NCI-H2196 treated with DMSO at 0.1 percent for 48 hours (cell line): Measurements from ENCODE around the gene SP140.
"Not testable (repeated sequence)": the region's sequence is repeated elsewhere in the genome, so short reads cannot be mapped to it uniquely, and the experiment has no call there.

Experiments used
- DNase-seq: peaks from one replicate; lab custom pipeline; 2025; ENCODE audit not compliant: unreplicated experiment; lab: John Stamatoyannopoulos, UW

SP140 gene

GRCh38 chr2:230224458-230224857, 1.1 kb upstream of the SP140 start:
- no peak for DNase-seq

DNA sequence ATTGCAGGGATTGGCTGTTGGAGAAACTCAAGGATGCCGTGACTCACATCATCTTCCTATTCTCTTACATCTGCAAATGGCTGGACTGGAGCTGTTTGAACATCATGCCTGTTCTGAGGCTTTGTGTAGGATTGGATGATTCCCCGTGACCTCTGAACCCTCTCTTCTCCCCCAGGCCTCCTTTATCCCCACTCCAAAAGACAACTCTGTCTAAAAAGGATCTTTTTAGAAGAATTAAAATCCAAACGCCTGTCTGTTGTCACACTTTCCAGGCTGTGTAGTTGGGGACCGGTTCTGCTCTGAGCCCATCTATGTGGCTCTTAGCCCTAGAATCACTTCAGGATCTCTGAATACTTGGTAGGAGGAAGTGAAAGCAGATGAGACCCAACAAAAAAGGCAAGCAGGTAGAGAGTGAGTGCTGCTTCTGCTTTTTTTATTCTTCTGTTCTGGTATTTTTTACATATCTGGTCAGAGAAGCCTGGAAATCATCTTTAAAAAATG, 565 bp downstream of the SP140 start:
- DNase-seq: no peak

DNA sequence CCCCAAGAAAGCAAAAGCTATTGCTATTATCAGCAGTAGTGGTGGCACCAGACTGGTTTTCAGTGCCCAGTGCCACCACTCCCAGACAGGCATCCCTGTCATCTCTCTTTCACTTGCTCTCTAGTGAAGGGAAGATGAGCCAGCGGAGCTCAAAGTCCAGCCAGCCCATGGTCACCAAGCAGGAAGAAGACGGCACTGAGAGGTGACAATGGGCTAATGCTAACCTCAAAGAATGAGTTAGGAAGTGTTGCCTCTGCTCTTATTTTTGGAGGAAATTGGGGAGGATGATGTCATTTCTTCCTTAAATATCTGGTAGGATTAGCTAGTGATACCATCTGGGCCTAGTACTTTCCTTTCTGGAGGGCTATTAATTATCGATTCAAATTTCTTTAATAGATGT, 1.7 kb downstream of the SP140 start:
- no peak for DNase-seq

- no peak for DNase-seq
These were observed 4.6 kb downstream of the SP140 start for GRCh38 chr2:230230087-230230486.

DNA sequence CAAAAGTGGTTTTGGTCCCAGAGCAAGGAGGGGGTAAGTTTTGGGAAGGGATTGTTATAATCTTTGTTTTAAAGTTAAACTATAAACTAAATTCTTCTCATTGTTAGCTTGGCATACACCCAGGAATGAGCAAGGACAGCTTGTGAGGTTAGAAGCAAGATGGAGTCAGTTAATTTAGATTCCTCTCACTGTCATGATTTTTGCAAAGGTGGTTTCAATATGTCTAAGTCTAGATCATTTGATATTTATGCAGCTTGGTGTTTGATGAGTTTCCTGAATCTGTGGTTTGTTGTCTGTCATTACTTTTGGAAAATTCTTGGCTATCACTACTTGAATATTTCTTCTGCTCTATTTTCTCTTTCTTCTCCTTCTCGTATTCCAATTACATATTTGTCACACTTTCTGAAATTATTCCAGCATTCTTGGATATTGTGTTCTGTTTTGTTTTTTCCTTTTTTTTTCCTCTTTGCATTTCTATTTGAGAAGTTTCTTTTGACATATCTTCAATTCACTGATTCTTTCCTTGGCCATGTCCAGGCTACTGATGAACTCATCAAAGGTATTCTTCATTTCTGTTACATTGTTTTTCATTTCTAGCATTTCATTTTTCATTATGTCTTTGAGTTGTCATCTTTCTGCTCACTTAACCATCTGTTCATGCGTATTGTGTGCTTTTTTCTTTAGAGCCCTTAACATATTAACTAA, 5.1 kb downstream of the SP140 start:
- DNase-seq: no peak

DNA sequence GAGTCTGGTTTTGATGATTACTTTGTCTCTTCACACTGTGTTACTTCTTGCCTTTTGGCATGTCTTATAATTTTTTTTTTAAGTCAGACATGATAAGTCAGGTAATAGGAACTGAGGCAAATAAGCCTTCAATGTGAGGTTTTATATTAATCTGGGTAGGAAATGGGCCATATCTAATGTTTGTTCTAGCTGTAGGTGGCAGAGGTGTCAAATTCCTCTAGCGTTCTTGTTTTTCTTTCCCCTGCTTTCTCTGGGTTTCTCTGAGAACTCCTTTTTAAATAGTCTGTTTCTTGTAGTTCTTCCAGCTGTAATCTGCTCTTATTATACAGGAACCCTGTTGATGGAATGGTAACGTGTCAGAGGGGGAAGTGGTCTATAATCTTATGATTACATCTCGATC, 5.7 kb downstream of the SP140 start:
- DNase-seq: no peak

DNA sequence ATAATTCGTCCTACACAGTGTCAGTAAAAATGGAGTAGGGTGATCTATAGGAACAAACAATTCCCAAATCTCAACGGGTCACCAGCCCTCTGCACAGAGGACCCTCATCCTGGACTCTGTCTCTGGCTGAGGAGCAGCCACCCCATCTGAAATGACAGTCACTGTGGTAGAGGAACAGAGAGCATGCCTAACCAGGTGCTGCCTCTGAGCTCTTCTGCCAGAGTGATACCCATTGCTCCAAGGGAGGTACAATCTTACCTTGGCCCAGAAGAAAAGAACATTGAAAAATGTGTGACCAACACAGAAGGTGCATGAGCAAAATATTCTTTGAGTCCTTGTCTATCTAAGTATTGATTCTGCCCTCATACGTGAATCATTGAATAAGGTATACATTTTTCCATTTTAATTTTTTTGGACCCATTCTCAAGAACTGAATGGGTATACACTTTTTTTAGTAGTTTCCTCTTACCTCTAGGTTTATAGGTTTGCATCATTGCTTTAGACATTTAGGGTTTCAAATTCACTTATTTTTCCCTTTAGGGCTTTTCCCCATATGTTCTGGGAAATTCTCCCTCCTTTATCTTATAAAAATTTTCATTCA, 8.7 kb downstream of the SP140 start:
- no peak for DNase-seq

- no peak for DNase-seq
These were observed 9.3 kb downstream of the SP140 start for GRCh38 chr2:230234845-230235244.

- DNase-seq: no peak
These were observed 18.7 kb downstream of the SP140 start for GRCh38 chr2:230244211-230244610.

DNA sequence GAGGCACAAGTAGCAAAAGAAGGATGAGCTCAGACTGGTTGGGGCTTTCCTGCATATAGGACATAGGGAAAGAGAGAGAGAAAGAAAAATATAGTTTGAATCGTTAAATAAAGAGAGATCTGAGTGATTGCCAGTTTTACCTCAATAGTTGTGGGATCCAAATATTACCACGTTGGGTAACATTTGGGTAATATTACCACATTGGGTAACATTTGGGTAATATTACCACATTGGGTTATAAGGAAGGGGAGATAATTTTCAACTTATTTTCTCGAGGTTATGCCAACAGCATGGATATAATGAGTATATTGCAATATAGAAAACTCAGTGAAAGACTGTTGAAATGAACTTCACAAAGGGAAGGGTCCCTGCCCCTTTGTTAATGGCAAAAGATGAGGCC, 20.7 kb downstream of the SP140 start:
- DNase-seq: no peak

GRCh38 chr2:230250231-230250630, 24.7 kb downstream of the SP140 start:
- DNase-seq: no peak

- DNase-seq: no peak
These were observed 28.8 kb downstream of the SP140 start for GRCh38 chr2:230254152-230254881.

GRCh38 chr2:230256733-230257332, 31.3 kb downstream of the SP140 start:
- no peak for DNase-seq

GRCh38 chr2:230258483-230258882, 32.9 kb downstream of the SP140 start:
- no peak for DNase-seq

DNA sequence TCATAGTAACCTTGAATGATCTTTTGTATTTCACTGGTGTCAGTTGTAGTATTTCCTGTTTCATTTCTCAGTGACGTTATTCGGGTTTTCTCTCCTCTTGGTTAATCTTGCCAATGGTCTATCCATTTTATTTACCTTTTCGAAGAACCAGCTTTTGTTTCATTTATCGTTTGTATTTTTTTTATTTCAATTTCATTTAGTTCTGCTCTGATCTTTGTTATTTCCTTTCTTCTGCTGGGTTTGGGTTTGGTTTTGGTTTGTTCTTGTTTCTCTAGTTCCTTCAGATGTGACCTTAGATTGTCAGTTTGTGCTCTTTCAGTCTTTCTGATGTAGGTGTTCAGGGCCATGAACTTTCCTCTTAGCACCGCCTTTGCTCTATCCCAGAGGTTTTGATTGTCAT, 36.7 kb downstream of the SP140 start:
- no peak for DNase-seq

DNA sequence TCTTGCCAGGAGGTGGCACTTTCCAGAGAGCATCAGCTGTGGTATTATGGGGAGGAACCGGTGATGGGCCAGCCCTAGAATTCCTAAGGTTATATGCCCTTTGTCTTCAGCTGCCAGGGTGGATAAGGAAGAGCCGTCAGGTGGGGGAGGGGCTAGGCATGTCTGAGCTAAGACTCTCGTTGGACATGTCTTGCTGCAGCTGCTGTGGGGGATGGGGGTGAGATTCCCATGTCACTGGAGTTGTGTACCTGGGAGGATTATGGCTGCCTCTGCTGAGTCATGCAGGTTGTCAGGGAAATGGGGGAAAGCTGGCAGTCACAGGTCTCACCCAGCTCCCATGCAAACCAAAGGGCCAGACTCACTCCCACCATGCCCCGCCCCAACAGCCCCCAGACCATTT, 39.4 kb downstream of the SP140 start:
- not testable (repeated sequence) for DNase-seq

DNA sequence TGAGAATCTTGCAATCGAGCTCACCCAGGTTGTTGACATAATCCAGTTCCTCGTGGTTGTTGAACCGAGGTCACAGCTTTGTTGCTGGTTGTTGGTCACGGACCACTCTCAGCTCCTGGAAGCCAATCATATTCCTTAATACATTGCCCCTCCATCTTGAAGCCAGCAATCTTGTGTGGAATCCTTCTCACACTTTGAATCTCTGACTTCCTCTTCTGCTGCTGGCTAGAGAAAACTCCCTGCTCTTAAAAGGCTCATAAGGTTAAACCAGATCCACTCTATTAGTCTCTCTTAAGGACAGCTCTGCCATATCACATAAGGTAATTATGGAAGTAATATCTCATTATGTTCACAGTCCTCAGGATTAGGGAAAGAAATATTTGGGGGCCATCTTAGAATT, 41.1 kb downstream of the SP140 start:
- DNase-seq: no peak

DNA sequence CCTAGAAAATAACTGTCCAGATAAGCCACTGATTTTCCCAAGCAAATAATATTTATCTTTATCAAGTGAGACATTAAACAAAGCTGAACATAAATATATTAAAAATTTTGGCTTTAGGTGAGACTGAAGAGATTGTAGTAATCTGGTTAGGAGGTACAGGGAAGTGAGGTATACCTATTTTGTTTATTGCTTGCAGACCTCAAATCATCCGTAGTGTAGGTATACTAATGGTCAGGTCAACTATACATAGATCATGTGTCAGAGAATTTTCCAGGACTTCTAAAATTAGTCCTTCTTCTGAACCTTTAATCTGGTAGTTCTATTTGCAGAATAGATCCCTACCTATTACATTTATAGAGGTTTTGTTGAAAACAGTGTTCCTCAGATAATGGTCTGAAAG, 41.5 kb downstream of the SP140 start:
- no peak for DNase-seq

DNA sequence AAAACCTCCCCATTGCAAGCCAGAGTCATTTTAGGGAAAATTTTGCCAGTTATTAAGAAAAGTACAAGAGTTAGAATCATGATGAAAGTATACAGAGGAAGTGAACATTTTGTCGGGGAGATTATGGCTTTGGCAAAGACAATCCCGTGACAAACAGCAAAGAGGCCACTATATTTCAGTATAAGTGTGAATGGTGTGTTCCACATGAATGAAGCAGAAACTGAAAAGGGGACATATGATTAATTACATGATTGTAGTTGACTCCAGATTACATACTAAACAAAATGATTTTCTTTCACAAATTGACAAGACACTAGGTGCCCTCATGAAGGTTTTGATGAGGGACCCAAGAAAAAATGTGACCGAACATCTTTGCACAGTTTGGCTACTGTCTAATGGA, 42.0 kb downstream of the SP140 start:
- DNase-seq: no peak

DNA sequence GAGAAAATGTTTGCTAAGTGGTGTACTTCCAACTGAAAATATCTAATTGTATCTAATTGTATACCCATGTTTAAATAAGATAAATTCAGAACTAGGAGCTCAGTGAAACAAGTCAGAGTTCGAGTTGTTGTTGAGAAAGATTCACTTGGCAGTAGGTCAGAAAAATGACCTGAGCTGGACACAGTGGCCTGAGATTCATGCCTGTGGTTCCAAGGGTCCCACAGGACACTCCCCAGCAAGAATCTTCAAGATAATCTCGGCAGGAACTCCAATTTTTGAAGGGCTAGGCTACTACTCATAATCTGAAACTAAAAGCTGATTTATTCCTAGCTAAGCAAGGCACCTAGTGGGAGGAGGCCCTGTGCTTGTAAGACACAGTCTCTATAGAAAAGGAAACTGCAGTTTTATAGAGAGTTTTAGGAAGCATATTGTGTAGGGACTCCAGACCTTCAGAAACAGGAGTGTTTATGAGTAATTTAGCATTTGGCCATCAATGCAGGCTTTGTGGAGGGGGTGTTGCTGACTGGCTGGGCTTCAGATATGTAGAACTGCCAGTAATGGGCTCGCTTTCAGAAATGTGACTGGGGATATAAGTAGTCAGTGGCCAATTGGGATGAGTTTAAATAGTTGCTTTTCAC, 43.2 kb downstream of the SP140 start:
- no peak for DNase-seq

GRCh38 chr2:230269715-230270114, 44.2 kb downstream of the SP140 start:
- no peak for DNase-seq
